K562 (cell line): Measurements from ENCODE around the gene POFUT2. TPM values are rescaled to one million over a fixed set of nuclear protein-coding genes. Genes with fewer than 3 reads are reported as not detected.
A peak's percentile ranks its signal among the peaks of the same experiment; 100 is the strongest.

Source experiments
- GATAD2A ChIP-seq: fragments of 450-650 bp; IDR thresholded peaks from 2 replicates; pipeline ENCODE4 v1.6.1; 2017
- KDM1A ChIP-seq, 2 experiments: fragments of 450-650 bp; IDR thresholded peaks; 2 replicates each; pipeline ENCODE4 v1.6.1; 2016; ENCODE audit warnings: mild to moderate bottlenecking in 2 of 2
- KLF1 ChIP-seq: fragments of 450-650 bp; IDR thresholded peaks from 2 replicates; pipeline ENCODE4 v1.6.1; 2016; ENCODE audit warnings: missing genetic modification characterization, missing compliant biosample characterization
- MYC ChIP-seq, 2 experiments: fragments of 250-450 bp in 1 of 2; sonication (Bioruptor Pico) in 1 of 2; IDR thresholded peaks; 2 replicates each; pipeline versions ENCODE4 v1.5.1 to v1.6.1; 2012 to 2021; ENCODE audit warnings: low read depth in 2 of 2, borderline replicate concordance in 1 of 2, improper control_type of control experiment in 1 of 2, low read length in 1 of 2, mild to moderate bottlenecking in 1 of 2, moderate library complexity in 1 of 2
- NRF1 ChIP-seq, 2 experiments: fragments of 450-650 bp; IDR thresholded peaks in 1 of 2; conservative IDR thresholded peaks in 1 of 2; 2 replicates each; pipeline ENCODE4 v1.6.1; 2014; ENCODE audit warnings: mild to moderate bottlenecking in 2 of 2
- RAD21 ChIP-seq, 2 experiments: fragments of 250-450 bp in 1 of 2; fragments of 450-650 bp in 1 of 2; sonication (Bioruptor Pico) in 1 of 2; formaldehyde crosslinking in 1 of 2; IDR thresholded peaks in 1 of 2; conservative IDR thresholded peaks in 1 of 2; 2 replicates each; pipeline versions ENCODE4 v1.4.0 to v1.8.0; 2020 to 2022; ENCODE audit warnings: mild to moderate bottlenecking in 2 of 2, moderate library complexity in 1 of 2
- RFX5 ChIP-seq: IDR thresholded peaks from 2 replicates; pipeline ENCODE4 v1.6.1; 2011; ENCODE audit warnings: low read depth, mild to moderate bottlenecking, improper control_type of control experiment, low read length
- RFX7 ChIP-seq: fragments of 250-450 bp; sonication (Bioruptor Pico); IDR thresholded peaks from 2 replicates; pipeline ENCODE4 v1.5.1; 2021; ENCODE audit warnings: mild to moderate bottlenecking
- SMARCC2 ChIP-seq: fragments of 450-650 bp; IDR thresholded peaks from 2 replicates; pipeline ENCODE4 v1.6.1; 2017; ENCODE audit warnings: antibody characterized with exemption, moderate library complexity, mild to moderate bottlenecking, low read depth
- SNRNP70 ChIP-seq: fragments of 200-400 bp; formaldehyde crosslinking; optimal IDR thresholded peaks from 2 replicates; pipeline ENCODE3; 2017; ENCODE audit warnings: low read depth, low read length
- SOX6 ChIP-seq: fragments of 450-650 bp; IDR thresholded peaks from 2 replicates; pipeline ENCODE4 v1.6.1; 2014; ENCODE audit warnings: mild to moderate bottlenecking
- SP2 ChIP-seq: IDR thresholded peaks from 2 replicates; pipeline ENCODE4 v1.6.1; 2011; ENCODE audit warnings: mild to moderate bottlenecking, low read depth, low read length, moderate library complexity; ENCODE audit not compliant: poor library complexity, severe bottlenecking; ENCODE audit errors: extremely low read depth
- SRF ChIP-seq, 2 experiments: fragments of 250-450, 450-650 bp in 1 of 2; sonication (Bioruptor Pico) in 1 of 2; sonication (generic) in 1 of 2; formaldehyde crosslinking; IDR thresholded peaks; 2 replicates each; pipeline versions ENCODE4 v1.5.0 to v1.5.1; 2020 to 2022; ENCODE audit warnings: mild to moderate bottlenecking in 1 of 2, missing genetic modification reagents in 1 of 2
- TEAD1 ChIP-seq, 2 experiments: fragments of 450-650 bp in 1 of 2; sonication (generic) in 1 of 2; formaldehyde crosslinking; IDR thresholded peaks; 2 replicates each; pipeline versions ENCODE4 v1.4.0 to v1.8.0; 2020 to 2022; ENCODE audit warnings: mild to moderate bottlenecking in 2 of 2, missing genetic modification reagents in 1 of 2
- WHSC1 ChIP-seq: IDR thresholded peaks from one replicate; pipeline ENCODE4 v1.6.1; 2012; ENCODE audit warnings: low read length, control low read depth, inconsistent platforms
- ZBED1 ChIP-seq: IDR thresholded peaks from 2 replicates; pipeline ENCODE4 v1.6.1; 2014
- ZNF134 ChIP-seq: fragments of 250-450 bp; sonication (Bioruptor Pico); conservative IDR thresholded peaks from 2 replicates; pipeline ENCODE4 v1.4.0; 2020
- ZNF23 ChIP-seq: fragments of 250-450 bp; sonication (Bioruptor Pico); IDR thresholded peaks from 2 replicates; pipeline ENCODE4 v1.4.0; 2020; ENCODE audit warnings: mild to moderate bottlenecking
- ZNF584 ChIP-seq: fragments of 200-800 bp; sonication (Bioruptor generic); IDR thresholded peaks from 2 replicates; pipeline ENCODE4 v1.6.1; 2016; ENCODE audit warnings: low read depth, mild to moderate bottlenecking, missing genetic modification characterization, missing compliant biosample characterization
- polyA plus RNA-seq, 8 experiments: library from polyadenylated mRNA; depleted of rRNA in 4 of 8; stranded (reverse) in 5 of 8; unstranded in 3 of 8; fragments of >200 nt; fragmentation: Nextera tagmentation in 2 of 8; fragmentation: Illumina TruSeq in 1 of 8; extraction: Ambion mirVana in 2 of 8; extraction: Trizol in 1 of 8; gene quantifications; 2 replicates each; pipeline versions ENCODE4 v1.2.1 to v1.2.3, GENCODE V29; 2011 to 2014; ENCODE audit warnings: inconsistent platforms in 1 of 8, missing spikeins in 1 of 8
- total RNA-seq, 7 experiments: library from RNA; depleted of rRNA in 6 of 7; stranded (reverse); fragments of >200 nt in 6 of 7; fragmentation: Illumina TruSeq in 2 of 7; extraction: Trizol in 2 of 7; gene quantifications; 2 replicates each; pipeline versions ENCODE4 v1.2.1 to v1.2.3, GENCODE V29; 2011 to 2021; ENCODE audit warnings: low replicate concordance in 1 of 7
- TF ChIP-seq, protein P1 (sequence below): fragments of 150-350 bp; conservative IDR thresholded peaks from 2 replicates; pipeline ENCODE4 v1.6.1; 2014; ENCODE audit warnings: low read length
- TF ChIP-seq, protein P2 (sequence below): fragments of 250-450 bp; sonication (Bioruptor Pico); IDR thresholded peaks from 2 replicates; pipeline ENCODE4 v1.4.0; 2020
- TF ChIP-seq, protein P3 (sequence below): fragments of 250-450 bp; sonication (Bioruptor Pico); IDR thresholded peaks from 2 replicates; pipeline ENCODE4 v1.8.0; 2021; ENCODE audit warnings: mild to moderate bottlenecking, moderate library complexity
- TF ChIP-seq, protein P4 (sequence below): fragments of 250-450 bp; sonication (Bioruptor Pico); IDR thresholded peaks from 2 replicates; pipeline ENCODE4 v1.8.0; 2021; ENCODE audit warnings: moderate library complexity, mild to moderate bottlenecking, inconsistent platforms

Gene POFUT2
- total and polyA plus RNA-seq, 9 of the 15 experiments (the other 6 are each of a cell fraction or from before 2014, with no cell fraction given): 1.1 to 24.2 (median 11.0) TPM

DNA sequence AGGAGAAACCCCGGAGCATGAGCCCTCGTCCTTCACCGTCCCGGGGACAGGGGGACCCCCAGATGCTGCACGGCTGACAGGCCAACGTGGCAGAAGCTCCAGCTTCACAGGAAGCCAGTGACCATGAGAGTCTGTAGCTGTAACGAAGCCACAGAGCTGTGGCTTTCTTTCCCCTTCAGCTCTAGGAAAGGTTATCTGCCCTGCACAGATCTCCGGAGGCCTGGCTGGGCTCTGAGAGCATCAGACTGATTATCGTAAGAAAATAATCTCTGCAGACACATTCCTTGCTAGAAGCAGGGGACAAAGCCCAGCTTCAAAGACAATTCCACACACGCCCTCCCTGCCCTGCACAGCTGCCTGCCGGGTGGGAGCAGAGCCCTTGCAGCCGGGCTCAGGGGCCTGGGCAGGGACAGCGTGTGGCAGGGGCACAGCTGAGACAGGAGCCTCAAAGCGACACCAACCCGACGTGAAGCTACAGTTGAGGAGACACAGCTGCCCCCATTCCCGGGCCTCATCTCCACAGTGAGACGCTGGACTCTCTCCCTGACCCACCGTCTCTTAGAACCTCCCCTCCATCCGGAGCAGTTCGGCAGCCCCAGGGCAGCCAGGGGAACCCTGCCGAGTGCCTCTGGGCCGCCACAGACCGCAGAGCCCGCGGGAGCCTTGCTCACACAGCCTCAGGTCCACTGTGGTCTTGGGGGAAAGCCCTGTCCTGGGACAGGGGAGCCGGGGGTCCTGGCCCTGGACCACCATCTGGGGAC is 30.6 kb downstream of the POFUT2 start (continued):
- TF ChIP-seq, protein P1, sequence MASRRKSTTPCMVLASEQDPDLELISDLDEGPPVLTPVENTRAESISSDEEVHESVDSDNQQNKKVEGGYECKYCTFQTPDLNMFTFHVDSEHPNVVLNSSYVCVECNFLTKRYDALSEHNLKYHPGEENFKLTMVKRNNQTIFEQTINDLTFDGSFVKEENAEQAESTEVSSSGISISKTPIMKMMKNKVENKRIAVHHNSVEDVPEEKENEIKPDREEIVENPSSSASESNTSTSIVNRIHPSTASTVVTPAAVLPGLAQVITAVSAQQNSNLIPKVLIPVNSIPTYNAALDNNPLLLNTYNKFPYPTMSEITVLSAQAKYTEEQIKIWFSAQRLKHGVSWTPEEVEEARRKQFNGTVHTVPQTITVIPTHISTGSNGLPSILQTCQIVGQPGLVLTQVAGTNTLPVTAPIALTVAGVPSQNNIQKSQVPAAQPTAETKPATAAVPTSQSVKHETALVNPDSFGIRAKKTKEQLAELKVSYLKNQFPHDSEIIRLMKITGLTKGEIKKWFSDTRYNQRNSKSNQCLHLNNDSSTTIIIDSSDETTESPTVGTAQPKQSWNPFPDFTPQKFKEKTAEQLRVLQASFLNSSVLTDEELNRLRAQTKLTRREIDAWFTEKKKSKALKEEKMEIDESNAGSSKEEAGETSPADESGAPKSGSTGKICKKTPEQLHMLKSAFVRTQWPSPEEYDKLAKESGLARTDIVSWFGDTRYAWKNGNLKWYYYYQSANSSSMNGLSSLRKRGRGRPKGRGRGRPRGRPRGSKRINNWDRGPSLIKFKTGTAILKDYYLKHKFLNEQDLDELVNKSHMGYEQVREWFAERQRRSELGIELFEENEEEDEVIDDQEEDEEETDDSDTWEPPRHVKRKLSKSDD: no peak
- TF ChIP-seq SOX6 (peak; percentile 96), SMARCC2 (peak; percentile 83), RAD21 (CRISPR knock-in tag; conservative IDR thresholded peaks at IDR 0.05 in 1 of 2, IDR thresholded peaks at IDR 0.05 in 1 of 2) (peak in 1 of 2 experiments; percentile 19; a peak in 1 of 4 replicates), SRF (CRISPR knock-in tag; IDR thresholded peaks at IDR 0.05) (no peak), ZBED1 (no peak), ZNF134 (CRISPR knock-in tag) (peak; percentile 49; the same call in 1 of the 2 replicates), RFX7 (no peak), ZNF584 (CRISPR knock-in tag) (peak; percentile 76; the same call in 1 of the 2 replicates), GATAD2A (no peak), SNRNP70 (no peak), ZNF23 (CRISPR knock-in tag) (no peak), MYC (IDR thresholded peaks at IDR 0.05; ENCODE audit: low read depth, low read length) (peak; percentile 64), MYC (CRISPR knock-in tag; IDR thresholded peaks at IDR 0.05; ENCODE audit: borderline replicate concordance, low read depth) (no peak), TEAD1 (CRISPR knock-in tag; IDR thresholded peaks at IDR 0.05) (peak; percentile 93 to 96), NRF1 (conservative IDR thresholded peaks at IDR 0.05 in 1 of 2, IDR thresholded peaks at IDR 0.05 in 1 of 2) (no peak), RFX5 (no peak), SP2 (no peak), WHSC1 (no peak), KLF1 (tag) (0 out of 2 replicates have a peak, but pooled peaks have one; percentile 28), KDM1A (IDR thresholded peaks at IDR 0.05) (peak; percentile 95 to 98)
- TF ChIP-seq, protein P2, sequence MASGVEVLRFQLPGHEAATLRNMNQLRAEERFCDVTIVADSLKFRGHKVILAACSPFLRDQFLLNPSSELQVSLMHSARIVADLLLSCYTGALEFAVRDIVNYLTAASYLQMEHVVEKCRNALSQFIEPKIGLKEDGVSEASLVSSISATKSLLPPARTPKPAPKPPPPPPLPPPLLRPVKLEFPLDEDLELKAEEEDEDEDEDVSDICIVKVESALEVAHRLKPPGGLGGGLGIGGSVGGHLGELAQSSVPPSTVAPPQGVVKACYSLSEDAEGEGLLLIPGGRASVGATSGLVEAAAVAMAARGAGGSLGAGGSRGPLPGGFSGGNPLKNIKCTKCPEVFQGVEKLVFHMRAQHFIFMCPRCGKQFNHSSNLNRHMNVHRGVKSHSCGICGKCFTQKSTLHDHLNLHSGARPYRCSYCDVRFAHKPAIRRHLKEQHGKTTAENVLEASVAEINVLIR (CRISPR knock-in tag): no peak
- TF ChIP-seq, protein P3, sequence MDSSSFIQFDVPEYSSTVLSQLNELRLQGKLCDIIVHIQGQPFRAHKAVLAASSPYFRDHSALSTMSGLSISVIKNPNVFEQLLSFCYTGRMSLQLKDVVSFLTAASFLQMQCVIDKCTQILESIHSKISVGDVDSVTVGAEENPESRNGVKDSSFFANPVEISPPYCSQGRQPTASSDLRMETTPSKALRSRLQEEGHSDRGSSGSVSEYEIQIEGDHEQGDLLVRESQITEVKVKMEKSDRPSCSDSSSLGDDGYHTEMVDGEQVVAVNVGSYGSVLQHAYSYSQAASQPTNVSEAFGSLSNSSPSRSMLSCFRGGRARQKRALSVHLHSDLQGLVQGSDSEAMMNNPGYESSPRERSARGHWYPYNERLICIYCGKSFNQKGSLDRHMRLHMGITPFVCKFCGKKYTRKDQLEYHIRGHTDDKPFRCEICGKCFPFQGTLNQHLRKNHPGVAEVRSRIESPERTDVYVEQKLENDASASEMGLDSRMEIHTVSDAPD (CRISPR knock-in tag): no peak
- TF ChIP-seq, protein P4, sequence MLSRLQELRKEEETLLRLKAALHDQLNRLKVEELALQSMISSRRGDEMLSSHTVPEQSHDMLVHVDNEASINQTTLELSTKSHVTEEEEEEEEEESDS (CRISPR knock-in tag): no peak
